GM19395 (cell line): Measurements from ENCODE around the gene B2M.
"Not testable (repeated sequence)": the region's sequence is repeated elsewhere in the genome, so short reads cannot be mapped to it uniquely, and the experiment has no call there.

Experiments
- ATAC-seq: cut with Tn5 transposase; IDR thresholded peaks from one replicate; pipeline ENCODE4 v1.9.1; 2021; ENCODE audit warnings: mild to moderate bottlenecking, moderate library complexity; ENCODE audit not compliant: unreplicated experiment

Gene B2M

GRCh38 chr15:44697014-44697413, 14.3 kb upstream of the B2M start:
- no peak for ATAC-seq

- no peak for ATAC-seq
Measured at GRCh38 chr15:44698641-44699040, 12.7 kb upstream of the B2M start.

- not testable (repeated sequence) for ATAC-seq
Measured at GRCh38 chr15:44700676-44701075, 10.6 kb upstream of the B2M start.

GRCh38 chr15:44705986-44706385, 5.3 kb upstream of the B2M start:
- no peak for ATAC-seq

DNA sequence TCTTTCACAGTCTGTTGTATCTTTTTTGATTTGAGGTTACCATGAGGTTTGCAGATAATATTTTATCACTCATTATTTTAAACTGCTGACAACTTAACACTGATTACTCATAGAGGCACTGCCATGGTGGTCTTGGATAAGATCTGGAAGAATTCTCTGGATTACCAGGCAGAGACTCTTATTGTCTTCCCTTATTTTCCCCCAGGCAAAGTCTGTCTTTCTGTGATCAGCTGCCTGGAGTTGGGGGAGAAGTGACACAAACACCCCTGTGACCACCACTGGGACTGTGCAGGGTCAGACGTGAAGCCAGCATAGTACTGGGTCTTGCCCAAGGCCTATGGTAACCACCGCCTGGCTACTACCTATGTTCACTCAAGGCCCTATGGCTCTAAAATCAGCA, 4.9 kb upstream of the B2M start:
- ATAC-seq = no peak

GRCh38 chr15:44706946-44707636, 4.2 kb upstream of the B2M start:
- no peak for ATAC-seq

- ATAC-seq = no peak
Measured at GRCh38 chr15:44710236-44711095, 851 bp upstream of the B2M start.

DNA sequence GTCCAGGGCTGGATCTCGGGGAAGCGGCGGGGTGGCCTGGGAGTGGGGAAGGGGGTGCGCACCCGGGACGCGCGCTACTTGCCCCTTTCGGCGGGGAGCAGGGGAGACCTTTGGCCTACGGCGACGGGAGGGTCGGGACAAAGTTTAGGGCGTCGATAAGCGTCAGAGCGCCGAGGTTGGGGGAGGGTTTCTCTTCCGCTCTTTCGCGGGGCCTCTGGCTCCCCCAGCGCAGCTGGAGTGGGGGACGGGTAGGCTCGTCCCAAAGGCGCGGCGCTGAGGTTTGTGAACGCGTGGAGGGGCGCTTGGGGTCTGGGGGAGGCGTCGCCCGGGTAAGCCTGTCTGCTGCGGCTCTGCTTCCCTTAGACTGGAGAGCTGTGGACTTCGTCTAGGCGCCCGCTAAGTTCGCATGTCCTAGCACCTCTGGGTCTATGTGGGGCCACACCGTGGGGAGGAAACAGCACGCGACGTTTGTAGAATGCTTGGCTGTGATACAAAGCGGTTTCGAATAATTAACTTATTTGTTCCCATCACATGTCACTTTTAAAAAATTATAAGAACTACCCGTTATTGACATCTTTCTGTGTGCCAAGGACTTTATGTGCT, 527 bp downstream of the B2M start:
- peak; percentile 22 for ATAC-seq

DNA sequence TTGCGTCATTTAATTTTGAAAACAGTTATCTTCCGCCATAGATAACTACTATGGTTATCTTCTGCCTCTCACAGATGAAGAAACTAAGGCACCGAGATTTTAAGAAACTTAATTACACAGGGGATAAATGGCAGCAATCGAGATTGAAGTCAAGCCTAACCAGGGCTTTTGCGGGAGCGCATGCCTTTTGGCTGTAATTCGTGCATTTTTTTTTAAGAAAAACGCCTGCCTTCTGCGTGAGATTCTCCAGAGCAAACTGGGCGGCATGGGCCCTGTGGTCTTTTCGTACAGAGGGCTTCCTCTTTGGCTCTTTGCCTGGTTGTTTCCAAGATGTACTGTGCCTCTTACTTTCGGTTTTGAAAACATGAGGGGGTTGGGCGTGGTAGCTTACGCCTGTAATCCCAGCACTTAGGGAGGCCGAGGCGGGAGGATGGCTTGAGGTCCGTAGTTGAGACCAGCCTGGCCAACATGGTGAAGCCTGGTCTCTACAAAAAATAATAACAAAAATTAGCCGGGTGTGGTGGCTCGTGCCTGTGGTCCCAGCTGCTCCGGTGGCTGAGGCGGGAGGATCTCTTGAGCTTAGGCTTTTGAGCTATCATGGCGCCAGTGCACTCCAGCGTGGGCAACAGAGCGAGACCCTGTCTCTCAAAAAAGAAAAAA, 1.2 kb downstream of the B2M start:
- no peak for ATAC-seq

- ATAC-seq = no peak
Measured at GRCh38 chr15:44713006-44713966, 2.0 kb downstream of the B2M start.

DNA sequence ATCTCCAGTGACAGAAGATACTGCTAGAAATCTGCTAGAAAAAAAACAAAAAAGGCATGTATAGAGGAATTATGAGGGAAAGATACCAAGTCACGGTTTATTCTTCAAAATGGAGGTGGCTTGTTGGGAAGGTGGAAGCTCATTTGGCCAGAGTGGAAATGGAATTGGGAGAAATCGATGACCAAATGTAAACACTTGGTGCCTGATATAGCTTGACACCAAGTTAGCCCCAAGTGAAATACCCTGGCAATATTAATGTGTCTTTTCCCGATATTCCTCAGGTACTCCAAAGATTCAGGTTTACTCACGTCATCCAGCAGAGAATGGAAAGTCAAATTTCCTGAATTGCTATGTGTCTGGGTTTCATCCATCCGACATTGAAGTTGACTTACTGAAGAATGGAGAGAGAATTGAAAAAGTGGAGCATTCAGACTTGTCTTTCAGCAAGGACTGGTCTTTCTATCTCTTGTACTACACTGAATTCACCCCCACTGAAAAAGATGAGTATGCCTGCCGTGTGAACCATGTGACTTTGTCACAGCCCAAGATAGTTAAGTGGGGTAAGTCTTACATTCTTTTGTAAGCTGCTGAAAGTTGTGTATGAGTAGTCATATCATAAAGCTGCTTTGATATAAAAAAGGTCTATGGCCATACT, 4.0 kb downstream of the B2M start:
- ATAC-seq = no peak

DNA sequence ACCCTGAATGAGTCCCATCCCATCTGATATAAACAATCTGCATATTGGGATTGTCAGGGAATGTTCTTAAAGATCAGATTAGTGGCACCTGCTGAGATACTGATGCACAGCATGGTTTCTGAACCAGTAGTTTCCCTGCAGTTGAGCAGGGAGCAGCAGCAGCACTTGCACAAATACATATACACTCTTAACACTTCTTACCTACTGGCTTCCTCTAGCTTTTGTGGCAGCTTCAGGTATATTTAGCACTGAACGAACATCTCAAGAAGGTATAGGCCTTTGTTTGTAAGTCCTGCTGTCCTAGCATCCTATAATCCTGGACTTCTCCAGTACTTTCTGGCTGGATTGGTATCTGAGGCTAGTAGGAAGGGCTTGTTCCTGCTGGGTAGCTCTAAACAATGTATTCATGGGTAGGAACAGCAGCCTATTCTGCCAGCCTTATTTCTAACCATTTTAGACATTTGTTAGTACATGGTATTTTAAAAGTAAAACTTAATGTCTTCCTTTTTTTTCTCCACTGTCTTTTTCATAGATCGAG, 4.5 kb downstream of the B2M start:
- no peak for ATAC-seq

DNA sequence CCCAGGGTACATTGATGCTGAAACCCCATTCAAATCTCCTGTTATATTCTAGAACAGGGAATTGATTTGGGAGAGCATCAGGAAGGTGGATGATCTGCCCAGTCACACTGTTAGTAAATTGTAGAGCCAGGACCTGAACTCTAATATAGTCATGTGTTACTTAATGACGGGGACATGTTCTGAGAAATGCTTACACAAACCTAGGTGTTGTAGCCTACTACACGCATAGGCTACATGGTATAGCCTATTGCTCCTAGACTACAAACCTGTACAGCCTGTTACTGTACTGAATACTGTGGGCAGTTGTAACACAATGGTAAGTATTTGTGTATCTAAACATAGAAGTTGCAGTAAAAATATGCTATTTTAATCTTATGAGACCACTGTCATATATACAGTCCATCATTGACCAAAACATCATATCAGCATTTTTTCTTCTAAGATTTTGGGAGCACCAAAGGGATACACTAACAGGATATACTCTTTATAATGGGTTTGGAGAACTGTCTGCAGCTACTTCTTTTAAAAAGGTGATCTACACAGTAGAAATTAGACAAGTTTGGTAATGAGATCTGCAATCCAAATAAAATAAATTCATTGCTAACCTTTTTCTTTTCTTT, 5.8 kb downstream of the B2M start:
- no peak for ATAC-seq

GRCh38 chr15:44718180-44718926, 7.0 kb downstream of the B2M start:
- ATAC-seq = no peak

DNA sequence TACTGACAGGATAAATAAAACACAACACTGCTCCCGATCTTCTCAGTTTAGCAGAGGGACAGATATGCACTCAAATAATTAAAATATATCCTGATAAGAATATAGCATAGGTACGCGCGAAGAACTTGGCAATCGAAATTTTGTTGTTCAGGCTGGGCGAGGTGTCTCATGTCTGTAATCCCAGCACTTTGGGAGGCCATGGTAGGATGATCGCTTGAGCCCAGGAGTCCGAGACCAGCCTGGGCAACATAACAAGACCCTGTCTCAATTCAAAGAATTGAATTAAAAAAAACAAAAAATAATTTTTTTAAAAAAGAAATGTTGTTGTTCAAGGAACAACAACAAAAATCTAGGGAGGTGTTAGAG, 7.6 kb downstream of the B2M start:
- ATAC-seq = no peak

DNA sequence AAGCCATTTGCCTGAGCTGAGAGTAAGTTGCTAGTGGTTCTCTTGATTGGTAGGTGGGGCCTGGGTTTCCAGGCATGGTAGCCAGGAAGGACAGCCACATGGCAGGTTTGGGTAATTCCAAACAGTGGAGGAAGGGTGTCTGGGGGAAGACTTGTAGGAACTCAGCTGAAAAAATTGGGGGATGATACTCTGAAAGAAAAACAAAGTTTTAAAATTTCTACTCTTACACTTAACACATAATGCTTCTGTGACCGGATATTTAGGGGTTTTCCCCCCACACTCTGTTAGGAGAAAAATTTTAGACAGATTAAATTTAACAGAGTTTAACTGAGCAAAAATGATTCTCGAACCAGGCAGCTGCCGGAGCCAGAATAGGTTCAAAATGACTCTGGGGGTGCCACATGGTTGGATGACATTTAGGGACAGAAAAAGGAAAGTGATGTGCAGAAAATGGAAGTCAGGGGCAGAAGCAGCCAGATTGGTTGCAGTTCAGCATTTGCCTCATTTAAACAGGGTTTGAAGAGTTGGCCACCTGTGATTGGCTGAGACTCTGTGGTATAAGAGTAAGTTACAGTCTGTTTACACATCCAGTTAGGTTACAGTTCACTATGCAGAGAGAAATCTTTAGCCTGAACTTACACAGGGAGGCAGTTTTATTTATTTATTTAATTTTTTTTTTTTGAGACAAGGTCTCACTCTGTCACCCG, 8.1 kb downstream of the B2M start:
- ATAC-seq = peak; percentile 54

DNA sequence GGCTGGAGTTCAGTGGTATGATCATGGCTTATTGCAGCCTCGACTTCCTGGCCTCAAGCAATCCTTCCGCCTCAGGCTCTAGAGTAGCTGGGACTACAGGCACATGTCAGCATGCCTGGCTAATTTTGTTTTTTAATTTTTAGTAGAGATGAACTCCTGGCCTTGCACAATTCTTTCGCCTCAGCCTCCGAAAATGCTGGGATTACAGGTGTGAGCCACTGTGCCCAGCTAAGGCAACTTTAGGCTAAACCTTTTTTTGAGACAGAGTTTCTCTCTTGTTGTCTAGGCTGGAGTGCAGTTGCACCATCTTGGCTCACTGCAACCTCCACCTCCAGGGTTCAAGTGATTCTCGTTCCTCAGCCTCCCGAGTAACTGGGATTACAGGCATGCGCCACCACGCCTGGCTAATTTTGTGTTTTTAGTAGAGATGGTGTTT, 8.7 kb downstream of the B2M start:
- not testable (repeated sequence) for ATAC-seq
